ENCODE results near the gene GGT5.
"Not testable (repeated sequence)": the region's sequence is repeated elsewhere in the genome, so short reads cannot be mapped to it uniquely, and the experiment has no call there.

DNA sequence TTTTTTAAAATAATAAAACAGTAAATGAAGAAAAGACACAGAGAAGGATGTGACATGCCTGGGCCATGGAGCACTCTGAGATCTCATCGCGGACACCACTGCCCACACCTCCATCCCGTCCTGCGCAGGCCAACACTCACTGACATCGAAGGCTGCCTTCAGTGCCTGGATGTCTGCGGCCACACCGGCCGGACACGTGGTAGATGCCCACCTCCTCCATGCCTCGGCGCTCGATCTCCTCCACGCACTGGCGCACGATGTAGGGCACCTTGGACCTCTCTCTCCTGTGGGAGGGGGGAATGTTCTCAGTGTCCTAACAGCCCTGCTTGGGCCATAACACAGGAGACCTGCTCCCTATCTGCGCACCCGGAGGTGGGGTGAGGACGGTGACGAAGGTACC lies 18.6 kb upstream of the GGT5 start:
- TF ChIP-seq, protein P1, sequence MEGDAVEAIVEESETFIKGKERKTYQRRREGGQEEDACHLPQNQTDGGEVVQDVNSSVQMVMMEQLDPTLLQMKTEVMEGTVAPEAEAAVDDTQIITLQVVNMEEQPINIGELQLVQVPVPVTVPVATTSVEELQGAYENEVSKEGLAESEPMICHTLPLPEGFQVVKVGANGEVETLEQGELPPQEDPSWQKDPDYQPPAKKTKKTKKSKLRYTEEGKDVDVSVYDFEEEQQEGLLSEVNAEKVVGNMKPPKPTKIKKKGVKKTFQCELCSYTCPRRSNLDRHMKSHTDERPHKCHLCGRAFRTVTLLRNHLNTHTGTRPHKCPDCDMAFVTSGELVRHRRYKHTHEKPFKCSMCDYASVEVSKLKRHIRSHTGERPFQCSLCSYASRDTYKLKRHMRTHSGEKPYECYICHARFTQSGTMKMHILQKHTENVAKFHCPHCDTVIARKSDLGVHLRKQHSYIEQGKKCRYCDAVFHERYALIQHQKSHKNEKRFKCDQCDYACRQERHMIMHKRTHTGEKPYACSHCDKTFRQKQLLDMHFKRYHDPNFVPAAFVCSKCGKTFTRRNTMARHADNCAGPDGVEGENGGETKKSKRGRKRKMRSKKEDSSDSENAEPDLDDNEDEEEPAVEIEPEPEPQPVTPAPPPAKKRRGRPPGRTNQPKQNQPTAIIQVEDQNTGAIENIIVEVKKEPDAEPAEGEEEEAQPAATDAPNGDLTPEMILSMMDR (IDR thresholded peaks at IDR 0.05; ENCODE audit: low read depth, low read length, poor library complexity, severe bottlenecking) = not testable (repeated sequence)
- not testable (repeated sequence) for TF ChIP-seq EZH2phosphoT487 (IDR thresholded peaks at IDR 0.05; ENCODE audit: borderline replicate concordance, low read length)
